H54 (cell line): ENCODE data around the gene SLC7A10.
"Not testable (repeated sequence)": the region's sequence is repeated elsewhere in the genome, so short reads cannot be mapped to it uniquely, and the experiment has no call there.

Experiments used
- DNase-seq: peaks from one replicate; pipeline ENCODE4 v3.0.0; 2011; ENCODE audit warnings: low spot score, mixed read lengths; ENCODE audit not compliant: insufficient read length
- FAIRE-seq: peaks from 3 replicates; lab custom pipeline; 2011; peaks lifted over from hg19 to GRCh38; lab: Jason Lieb, UNC
- POLR2A ChIP-seq: IDR thresholded peaks from 2 replicates; pipeline ENCODE4 v1.6.1; 2011; ENCODE audit warnings: low read depth, mild to moderate bottlenecking, low read length

SLC7A10 gene

DNA sequence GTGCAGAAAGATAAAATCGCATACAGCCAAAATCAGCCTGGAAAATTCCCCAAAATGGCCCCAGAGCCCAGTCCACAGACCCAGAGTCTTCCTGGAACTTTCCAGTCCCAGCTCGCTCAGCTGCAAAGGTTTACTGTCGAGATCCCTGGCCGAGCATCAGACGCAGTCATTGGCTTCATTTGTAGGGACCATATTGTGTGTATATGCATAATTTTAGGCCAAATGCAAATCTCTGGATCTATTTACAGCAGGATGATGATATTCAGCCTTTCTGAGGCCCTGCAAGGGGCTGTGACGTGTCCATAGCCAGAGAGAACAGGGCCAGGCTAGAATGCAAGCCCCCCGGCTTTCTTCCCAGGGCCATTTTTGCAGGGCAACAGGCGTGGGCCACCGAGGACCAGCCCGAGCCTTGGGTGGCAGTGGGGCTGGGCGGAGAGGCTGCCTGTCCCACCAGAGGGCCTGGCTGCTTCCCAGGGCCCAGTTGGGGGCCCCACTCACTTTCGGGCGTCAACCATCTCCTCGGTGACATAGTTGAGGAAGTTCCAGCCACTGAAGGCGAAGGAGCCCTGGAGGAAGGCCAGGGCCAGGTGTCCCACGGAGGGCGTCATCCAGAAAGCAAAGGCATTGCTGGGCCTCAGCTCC, 13.7 kb downstream of the SLC7A10 start:
- no peak for FAIRE-seq
- no peak for TF ChIP-seq POLR2A
- no peak for DNase-seq

DNA sequence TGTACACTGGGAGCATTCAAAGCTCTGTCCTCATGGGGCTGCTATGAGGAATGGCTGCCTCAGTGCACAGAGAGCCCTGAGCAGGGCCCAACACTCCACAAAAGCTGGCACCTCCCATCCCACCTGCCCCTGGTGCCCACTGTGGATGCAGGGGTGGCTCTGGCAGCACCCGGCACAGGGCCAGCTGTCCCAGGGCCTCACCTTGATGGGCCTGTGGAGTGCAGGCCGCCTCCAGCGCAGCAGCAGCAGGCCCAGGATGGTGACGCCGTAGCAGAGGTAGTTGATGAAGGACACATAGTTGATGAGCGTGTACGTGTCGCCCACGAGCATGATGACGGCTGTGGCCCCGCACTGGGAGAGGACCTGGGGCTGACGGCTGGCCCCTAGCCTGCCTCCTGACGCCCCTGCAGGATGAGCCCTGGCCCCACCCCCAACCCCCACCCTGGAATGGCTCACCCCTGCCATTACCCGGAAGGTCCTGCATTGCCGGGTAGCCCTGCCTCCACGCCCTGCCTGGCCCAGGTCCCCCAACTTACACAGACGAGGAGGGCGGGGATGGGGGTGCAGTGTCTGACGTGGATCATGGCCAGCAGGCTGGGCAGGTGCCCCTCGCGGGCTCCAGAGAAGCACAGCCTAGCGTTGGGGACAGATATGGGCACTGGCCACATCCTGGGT, 15.2 kb downstream of the SLC7A10 start:
- TF ChIP-seq POLR2A: no peak
- no peak for FAIRE-seq

DNA sequence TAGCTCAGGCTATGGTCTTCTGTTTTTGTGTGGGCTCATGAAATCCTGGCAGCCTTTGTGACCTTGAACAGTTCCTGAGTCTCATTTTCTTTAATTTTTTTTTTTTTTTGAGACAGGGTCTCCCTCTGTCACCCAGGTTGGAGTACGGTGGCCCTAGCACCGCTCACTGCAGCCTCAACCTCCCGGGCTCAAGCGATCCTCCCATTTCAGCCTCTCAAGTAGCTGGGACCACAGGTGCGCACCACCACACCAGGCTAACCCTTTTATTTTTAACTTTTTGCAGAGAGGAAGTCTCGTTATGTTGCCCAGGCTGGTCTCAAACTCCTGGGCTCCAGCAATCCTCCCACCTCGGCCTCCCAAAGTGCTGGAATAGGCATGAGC, 15.8 kb downstream of the SLC7A10 start:
- not testable (repeated sequence) for DNase-seq

More for the DNA sequence above, 15.2 kb downstream of the SLC7A10 start:
- no peak for DNase-seq

DNA sequence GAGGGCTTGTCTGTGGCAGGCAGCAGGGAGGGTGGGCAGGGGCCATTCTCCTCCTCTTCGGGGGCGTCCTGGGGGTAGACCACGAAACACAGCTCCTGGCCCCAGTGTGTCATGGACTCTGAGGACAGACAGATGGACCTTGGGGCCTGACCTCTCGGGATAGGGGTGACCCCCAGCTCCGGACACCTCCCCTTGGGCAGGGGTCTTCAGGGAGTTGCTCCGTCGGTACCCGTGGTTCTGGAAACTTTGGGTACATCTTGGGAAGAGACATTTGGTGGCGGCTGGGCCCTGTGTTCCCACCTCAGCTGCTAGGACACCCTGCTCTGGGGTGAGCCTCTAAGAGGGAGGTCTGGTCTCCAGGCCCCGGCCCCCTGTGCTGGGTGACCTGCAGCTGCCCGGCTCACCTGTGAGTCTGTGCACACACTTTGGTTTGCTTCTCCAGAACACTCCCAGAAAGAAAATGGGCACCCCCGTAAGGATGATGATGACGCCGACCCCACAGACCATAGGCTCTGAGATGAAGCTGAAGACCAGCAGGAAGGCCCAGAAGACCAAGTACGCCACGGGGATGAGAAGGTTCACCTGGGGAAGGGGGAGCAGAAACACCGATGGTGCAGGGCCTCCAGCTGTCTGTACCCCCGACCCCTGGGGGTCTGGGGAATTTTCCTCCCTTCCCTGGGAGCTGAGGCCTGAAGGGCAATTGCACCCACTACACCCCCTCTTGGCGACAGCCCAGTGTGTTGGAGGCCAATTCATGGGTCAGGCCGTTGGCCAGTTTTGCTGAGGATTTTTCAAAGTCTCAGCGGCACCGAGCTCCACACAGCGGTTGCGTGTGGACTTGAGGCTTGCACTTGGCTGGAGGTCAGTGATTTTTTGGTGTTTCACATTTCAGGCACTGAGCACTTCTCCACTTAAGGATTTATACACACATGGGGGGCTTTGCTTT, 16.5 kb downstream of the SLC7A10 start:
- DNase-seq (no peak), FAIRE-seq (no peak)
- TF ChIP-seq POLR2A: no peak

More for the DNA sequence above, 15.8 kb downstream of the SLC7A10 start:
- not testable (repeated sequence) for FAIRE-seq

DNA sequence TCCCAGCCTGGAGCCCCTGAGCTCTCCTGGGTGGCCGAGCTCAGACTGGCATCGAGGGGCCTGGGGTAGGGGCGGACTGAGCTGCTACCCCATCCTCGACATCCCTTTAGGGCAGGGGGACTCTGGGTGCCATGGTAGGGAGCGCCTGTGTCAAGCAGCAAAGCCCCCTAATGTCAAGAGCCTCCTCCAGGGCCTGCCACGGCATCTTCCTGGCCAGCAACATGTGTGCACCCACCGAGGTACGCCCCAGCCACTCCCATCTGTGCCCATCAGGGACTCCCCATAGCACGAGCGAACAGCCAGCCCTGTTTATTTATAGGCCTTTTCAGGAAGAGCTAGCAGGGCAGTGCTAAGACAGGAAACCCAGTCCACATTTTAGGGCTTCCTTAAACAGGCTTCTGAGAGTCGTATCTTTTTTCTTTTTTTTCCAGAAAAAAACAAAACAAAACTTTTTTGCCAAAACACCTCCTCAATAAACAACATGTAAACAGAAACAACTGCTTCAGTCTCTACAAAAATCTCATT, 17.2 kb downstream of the SLC7A10 start:
- TF ChIP-seq POLR2A: no peak
- DNase-seq: no peak
- FAIRE-seq: no peak

DNA sequence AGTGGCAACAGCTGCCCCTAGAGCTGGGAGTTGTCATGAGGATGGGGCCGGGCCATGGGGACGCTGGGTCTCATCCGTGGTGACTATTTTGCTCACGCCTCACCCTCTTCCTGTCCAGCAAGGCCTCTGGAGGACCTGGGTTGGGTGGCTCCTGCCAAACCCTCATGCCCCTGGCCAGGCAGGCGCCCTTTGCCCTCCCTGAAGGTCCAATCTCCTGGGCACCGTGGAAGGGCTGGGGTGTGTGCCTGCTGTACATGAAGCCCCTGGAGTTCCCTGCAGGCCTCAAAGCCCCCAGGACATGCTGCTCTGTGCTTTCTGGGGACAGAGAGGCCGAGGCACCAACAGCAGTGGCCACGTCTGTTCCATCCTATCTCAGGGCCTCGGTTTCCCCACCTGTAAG, 17.7 kb downstream of the SLC7A10 start:
- no peak for DNase-seq
- TF ChIP-seq POLR2A: no peak
- FAIRE-seq: no peak

DNA sequence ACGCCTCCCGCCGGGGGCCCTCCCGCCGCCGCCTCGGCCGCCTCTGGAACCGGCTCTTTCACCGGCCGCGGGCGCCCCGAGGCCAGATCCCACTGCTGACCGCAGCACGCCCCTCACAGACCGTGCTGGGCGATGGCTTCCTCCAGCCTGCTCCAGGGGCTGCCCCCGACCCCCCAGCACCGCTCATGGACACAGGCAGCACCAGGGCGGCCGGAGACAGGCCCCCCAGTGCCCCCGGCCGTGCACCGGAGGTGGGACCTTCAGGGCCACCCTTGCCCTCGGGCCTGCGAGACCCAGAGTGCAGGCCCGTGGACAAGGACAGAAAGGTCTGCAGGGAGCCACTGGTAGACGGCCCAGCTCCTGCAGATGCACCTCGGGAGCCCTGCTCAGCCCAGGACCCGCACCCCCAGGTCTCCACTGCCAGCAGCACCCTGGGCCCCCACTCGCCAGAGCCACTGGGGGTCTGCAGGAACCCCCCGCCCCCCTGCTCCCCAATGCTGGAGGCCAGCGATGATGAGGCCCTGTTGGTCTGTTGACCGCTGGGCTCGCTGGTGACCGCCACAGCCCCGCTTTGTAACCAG, 18.5 kb downstream of the SLC7A10 start:
- TF ChIP-seq POLR2A: no peak
- FAIRE-seq: no peak

DNA sequence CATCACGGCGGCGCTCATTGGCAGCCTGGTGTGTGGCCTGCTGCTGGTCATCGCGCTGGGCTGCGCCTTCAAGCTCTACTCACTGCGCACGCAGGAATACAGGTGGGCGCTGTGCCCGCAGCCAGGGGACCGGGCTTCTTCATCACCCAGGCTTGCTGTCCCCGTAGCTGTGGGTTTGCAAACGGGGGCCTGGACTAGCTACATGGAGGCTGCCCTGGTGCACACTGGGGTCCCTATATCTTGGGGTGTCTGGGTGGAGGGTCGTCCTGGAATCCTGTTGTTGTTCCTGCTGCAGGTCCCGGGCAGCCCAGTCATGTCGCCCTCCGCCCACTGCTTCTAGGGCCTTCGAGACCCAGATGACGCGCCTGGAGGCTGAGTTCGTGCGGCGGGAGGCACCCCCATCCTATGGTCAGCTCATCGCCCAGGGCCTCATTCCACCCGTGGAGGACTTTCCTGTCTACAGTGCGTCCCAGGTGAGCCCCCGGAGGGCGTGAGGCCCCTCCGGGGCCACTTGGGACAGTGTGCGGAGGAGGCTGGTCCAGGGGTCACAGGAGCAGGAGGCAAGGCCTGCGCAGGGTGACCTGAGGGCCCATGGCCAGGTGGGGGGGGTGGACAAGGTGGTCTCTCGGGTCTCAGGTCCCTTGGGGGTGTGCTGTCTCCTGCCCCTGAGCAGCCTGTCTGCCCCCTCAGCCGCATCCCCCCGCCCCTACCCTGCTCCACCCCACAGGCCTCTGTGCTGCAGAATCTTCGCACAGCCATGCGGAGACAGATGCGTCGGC, 19.2 kb downstream of the SLC7A10 start:
- no peak for TF ChIP-seq POLR2A
- FAIRE-seq (no peak), DNase-seq (no peak)

More for the DNA sequence above, 18.5 kb downstream of the SLC7A10 start:
- no peak for DNase-seq

DNA sequence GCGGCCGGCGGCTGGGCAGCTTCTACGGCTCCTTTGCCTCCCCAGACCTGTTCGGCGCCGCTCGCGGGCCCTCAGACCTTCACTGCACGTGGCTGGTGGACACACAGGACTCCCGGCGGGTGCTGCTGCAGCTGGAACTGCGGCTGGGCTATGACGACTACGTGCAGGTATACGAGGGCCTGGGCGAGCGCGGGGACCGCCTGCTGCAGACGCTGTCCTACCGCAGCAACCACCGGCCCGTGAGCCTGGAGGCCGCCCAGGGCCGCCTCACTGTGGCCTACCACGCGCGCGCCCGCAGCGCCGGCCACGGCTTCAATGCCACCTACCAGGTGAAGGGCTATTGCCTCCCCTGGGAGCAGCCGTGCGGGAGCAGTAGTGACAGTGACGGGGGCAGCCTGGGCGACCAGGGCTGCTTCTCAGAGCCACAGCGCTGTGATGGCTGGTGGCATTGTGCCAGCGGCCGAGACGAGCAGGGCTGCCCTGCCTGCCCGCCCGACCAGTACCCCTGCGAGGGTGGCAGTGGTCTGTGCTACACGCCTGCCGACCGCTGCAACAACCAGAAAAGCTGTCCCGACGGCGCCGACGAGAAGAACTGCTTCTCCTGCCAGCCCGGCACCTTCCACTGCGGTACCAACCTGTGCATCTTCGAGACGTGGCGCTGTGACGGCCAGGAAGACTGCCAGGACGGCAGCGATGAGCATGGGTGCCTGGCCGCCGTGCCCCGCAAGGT, 20.0 kb downstream of the SLC7A10 start:
- no peak for TF ChIP-seq POLR2A
- no peak for DNase-seq
- FAIRE-seq: no peak

DNA sequence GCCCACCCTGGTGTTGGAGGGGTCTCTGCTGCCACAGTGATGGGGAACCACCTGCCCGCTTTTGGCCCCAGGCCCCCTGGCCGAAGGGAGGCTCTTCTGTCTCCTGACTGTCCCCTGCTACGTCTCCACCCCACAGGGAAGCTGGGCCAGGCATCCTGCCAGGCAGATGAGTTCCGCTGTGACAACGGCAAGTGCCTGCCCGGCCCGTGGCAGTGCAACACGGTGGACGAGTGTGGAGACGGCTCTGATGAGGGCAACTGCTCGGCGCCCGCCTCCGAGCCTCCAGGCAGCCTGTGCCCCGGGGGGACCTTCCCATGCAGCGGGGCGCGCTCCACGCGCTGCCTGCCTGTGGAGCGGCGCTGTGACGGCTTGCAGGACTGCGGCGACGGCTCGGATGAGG, 20.5 kb downstream of the SLC7A10 start:
- FAIRE-seq (no peak), DNase-seq (no peak)
- TF ChIP-seq POLR2A: no peak

DNA sequence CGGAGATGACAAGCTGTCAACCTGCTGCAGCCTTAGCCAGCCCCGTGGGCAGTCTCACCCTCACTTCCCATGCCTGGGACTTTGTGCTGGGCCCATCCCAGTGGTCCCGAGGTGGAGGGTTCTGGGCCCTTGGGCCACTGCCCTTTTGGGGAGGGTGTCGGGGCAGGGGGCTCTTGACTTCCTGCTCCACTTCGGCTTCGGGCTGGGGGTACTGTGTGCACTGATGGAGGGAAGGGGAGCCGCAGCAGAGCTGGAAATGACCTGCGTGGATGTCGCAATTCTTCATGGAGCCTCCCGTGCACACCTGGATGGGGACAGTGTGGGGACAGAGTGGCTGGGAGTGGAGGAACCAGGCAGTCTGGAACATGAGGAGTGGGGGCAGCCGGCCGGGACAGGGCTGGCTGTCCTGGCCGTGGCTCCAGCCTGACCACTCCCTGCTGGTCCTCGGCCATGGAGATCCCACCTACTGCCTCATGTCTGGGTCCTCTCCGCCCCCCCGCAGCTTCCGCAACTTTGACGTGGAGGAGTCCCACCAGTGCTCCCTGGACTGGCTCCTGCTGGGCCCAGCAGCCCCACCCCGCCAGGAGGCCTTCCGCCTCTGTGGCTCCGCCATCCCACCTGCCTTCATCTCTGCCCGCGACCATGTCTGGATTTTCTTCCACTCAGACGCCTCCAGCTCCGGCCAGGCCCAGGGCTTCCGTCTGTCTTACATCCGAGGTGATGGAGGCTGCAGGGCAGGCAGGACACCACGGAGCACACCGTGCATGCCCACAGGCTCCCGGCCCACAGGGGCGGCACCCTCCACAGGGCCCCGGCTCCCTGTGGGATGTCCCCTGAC, 21.3 kb downstream of the SLC7A10 start:
- no peak for DNase-seq
- TF ChIP-seq POLR2A: no peak
- no peak for FAIRE-seq
